HCT116 (cell line): ENCODE data around the gene NEK6. TPM values are rescaled to one million over a fixed set of nuclear protein-coding genes. Genes with fewer than 3 reads are reported as not detected.

Source experiments
- ATAC-seq: fragments of 200-7000 bp; cut with Tn5 transposase; 2 replicates; pipeline ENCODE4 v1.9.1; 2020; ENCODE audit warnings: mild to moderate bottlenecking, moderate library complexity
- BruUV-seq: library from RNA; stranded (reverse); fragments of 400-500 nt; replicated peaks from 2 replicates; lab custom pipeline; 2021; lab: Mats Ljungman, UMichigan
- CTCF ChIA-PET: fragments of 300-600 bp; sonication (Branson Sonifier 250); formaldehyde crosslinking; loops from one replicate; lab custom pipeline; 2021; ENCODE audit warnings: antibody characterized with exemption; lab: Charles Lee
- POLR2A ChIA-PET: fragments of 300-600, 350-600 bp; sonication (Branson Sonifier 250); formaldehyde crosslinking; loops from one replicate; lab custom pipeline; 2021; ENCODE audit warnings: antibody characterized with exemption; lab: Charles Lee
- RAD21 ChIA-PET, 2 experiments: fragments of 300-600 bp; sonication (Branson Sonifier 250); formaldehyde crosslinking; loops; one replicate each; lab custom pipeline; 2023; ENCODE audit warnings: low total read pairs in 2 of 2; ENCODE audit not compliant: uncharacterized antibody in 2 of 2, unreplicated experiment in 2 of 2, low non-redundant PET in 1 of 2; lab: Charles Lee
- DNase-seq: peaks from one replicate; pipeline ENCODE4 v3.0.0-alpha.2; 2010; ENCODE audit warnings: low read depth, low spot score
- H2AFZ ChIP-seq: fragments of 200-600 bp; shearing (Covaris generic), sonication (generic); 2 replicates; pipeline ENCODE4 v1.6.1; 2017; ENCODE audit warnings: low read depth, mixed run types, mixed read lengths, antibody characterized with exemption, low read length; ENCODE audit not compliant: poor library complexity, severe bottlenecking
- H3K27ac ChIP-seq: 2 replicates; pipeline ENCODE4 v1.5.1; 2012; ENCODE audit warnings: low read depth, low read length
- H3K27me3 ChIP-seq: fragments of 200-600 bp; sonication (generic); 2 replicates; pipeline ENCODE4 v1.6.1; 2016; ENCODE audit warnings: mixed run types, low read length, mixed read lengths; ENCODE audit not compliant: insufficient read depth
- H3K36me3 ChIP-seq, 2 experiments: fragments of 200-500 bp in 1 of 2; fragments of 200-600 bp in 1 of 2; sonication (Bioruptor generic) in 1 of 2; sonication (generic) in 1 of 2; 2 replicates each; pipeline versions ENCODE4 v1.5.1 to v1.6.1; 2014 to 2016; ENCODE audit warnings: low read length in 2 of 2, inconsistent platforms in 1 of 2, mixed read lengths in 1 of 2, mixed run types in 1 of 2; ENCODE audit not compliant: insufficient read depth in 2 of 2, control insufficient read depth in 1 of 2
- H3K4me1 ChIP-seq, 2 experiments: fragments of 200-600 bp in 1 of 2; sonication (generic) in 1 of 2; 2 replicates each; pipeline versions ENCODE4 v1.5.1 to v1.6.1; 2012 to 2017; ENCODE audit warnings: low read length in 2 of 2, inconsistent platforms in 1 of 2, mild to moderate bottlenecking in 1 of 2, mixed read lengths in 1 of 2, mixed run types in 1 of 2, moderate library complexity in 1 of 2; ENCODE audit not compliant: insufficient read depth in 2 of 2, control insufficient read depth in 1 of 2
- H3K4me2 ChIP-seq: fragments of 200-600 bp; sonication (generic); 2 replicates; pipeline ENCODE4 v1.6.1; 2017; ENCODE audit warnings: mixed run types, low read length, mixed read lengths
- H3K4me3 ChIP-seq, 2 experiments: fragments of 200-600 bp in 1 of 2; sonication (generic) in 1 of 2; replicated peaks in 1 of 2; 2 replicates each; pipeline ENCODE4 v1.5.1; 2011 to 2016; ENCODE audit warnings: low read length in 2 of 2, control low read depth in 1 of 2, low read depth in 1 of 2, mild to moderate bottlenecking in 1 of 2, mixed read lengths in 1 of 2, mixed run types in 1 of 2
- H3K79me2 ChIP-seq: fragments of 200-600 bp; sonication (generic); 2 replicates; pipeline ENCODE4 v1.6.1; 2017; ENCODE audit warnings: mild to moderate bottlenecking, mixed run types, low read length, moderate library complexity, mixed read lengths; ENCODE audit not compliant: insufficient read depth
- H3K9ac ChIP-seq: fragments of 200-600 bp; sonication (generic); 2 replicates; pipeline ENCODE4 v1.6.1; 2016; ENCODE audit warnings: low read length, mixed read lengths
- H3K9me2 ChIP-seq: fragments of 200-600 bp; sonication (generic), shearing (Covaris generic); 2 replicates; pipeline ENCODE4 v1.6.1; 2017; ENCODE audit warnings: mixed run types, mild to moderate bottlenecking, moderate library complexity; ENCODE audit not compliant: insufficient read depth
- H3K9me3 ChIP-seq, 2 experiments: fragments of 200-500 bp in 1 of 2; fragments of 200-600 bp in 1 of 2; sonication (Bioruptor generic) in 1 of 2; sonication (generic) in 1 of 2; 2 replicates each; pipeline ENCODE4 v1.6.1; 2014 to 2017; ENCODE audit warnings: low read length in 2 of 2, mixed read lengths in 2 of 2, inconsistent platforms in 1 of 2, low read depth in 1 of 2, mild to moderate bottlenecking in 1 of 2, mixed run types in 1 of 2, moderate library complexity in 1 of 2; ENCODE audit not compliant: control insufficient read depth in 1 of 2, insufficient read depth in 1 of 2
- H4K20me1 ChIP-seq: fragments of 200-600 bp; sonication (generic), shearing (Covaris generic); 2 replicates; pipeline ENCODE4 v1.6.1; 2017; ENCODE audit warnings: mixed run types, mild to moderate bottlenecking, moderate library complexity; ENCODE audit not compliant: insufficient read depth
- ATF3 ChIP-seq: IDR thresholded peaks from 2 replicates; pipeline ENCODE4 v1.6.1; 2012
- CBX3 ChIP-seq: IDR thresholded peaks from 2 replicates; pipeline ENCODE4 v1.6.1; 2012; ENCODE audit warnings: low read depth
- CEBPB ChIP-seq: IDR thresholded peaks from 2 replicates; pipeline ENCODE4 v1.6.1; 2012; ENCODE audit warnings: low read depth
- CTCF ChIP-seq, 3 experiments: fragments of 200-600 bp in 1 of 3; sonication (generic) in 1 of 3; IDR thresholded peaks in 2 of 3; conservative IDR thresholded peaks in 1 of 3; 2 replicates each; pipeline ENCODE4 v1.5.1; 2012 to 2017; ENCODE audit warnings: low read depth in 2 of 3, low read length in 2 of 3, antibody characterized with exemption in 1 of 3, borderline replicate concordance in 1 of 3, control low read depth in 1 of 3, mild to moderate bottlenecking in 1 of 3, mixed read lengths in 1 of 3, mixed run types in 1 of 3, moderate library complexity in 1 of 3; ENCODE audit not compliant: insufficient read depth in 1 of 3
- EGR1 ChIP-seq: IDR thresholded peaks from 2 replicates; pipeline ENCODE4 v1.6.1; 2012; ENCODE audit warnings: low read depth
- EZH2phosphoT487 ChIP-seq: fragments of 200-600 bp; IDR thresholded peaks from 2 replicates; pipeline ENCODE4 v1.6.1; 2018; ENCODE audit warnings: antibody characterized with exemption, borderline replicate concordance
- FOSL1 ChIP-seq: IDR thresholded peaks from 2 replicates; pipeline ENCODE4 v1.6.1; 2012; ENCODE audit warnings: low read depth
- RAD21 ChIP-seq: IDR thresholded peaks from 2 replicates; pipeline ENCODE4 v1.6.1; 2012; ENCODE audit warnings: low read depth, mild to moderate bottlenecking
- SIN3A ChIP-seq: IDR thresholded peaks from 2 replicates; pipeline ENCODE4 v1.6.1; 2012; ENCODE audit warnings: low read depth
- SP1 ChIP-seq: IDR thresholded peaks from 2 replicates; pipeline ENCODE4 v1.6.1; 2012; ENCODE audit warnings: low read depth
- TCF7L2 ChIP-seq: IDR thresholded peaks from 2 replicates; pipeline ENCODE4 v1.7.0; 2011; ENCODE audit warnings: borderline replicate concordance, inconsistent platforms; ENCODE audit not compliant: insufficient read depth, insufficient read length; ENCODE audit errors: extremely low read depth
- ZFX ChIP-seq: fragments of 450-650 bp; IDR thresholded peaks from 2 replicates; pipeline ENCODE4 v1.6.1; 2017
- intact Hi-C: fragments of 100-400 bp; cut with micrococcal nuclease; formaldehyde crosslinking; loops from 2 replicates; pipeline ENCODE4 v1.10.0; 2022
- total RNA-seq: library from RNA; stranded (reverse); gene quantifications from one replicate; pipeline ENCODE4 v1.2.1, GENCODE V29; 2021; ENCODE audit not compliant: unreplicated experiment

NEK6 gene
- total RNA-seq, 1 experiment from 2014 or later, result 40.8 TPM

GRCh38 chr9:124337562-124337961 is 79.8 kb downstream of the NEK6 start:
- ATAC-seq (no peak), DNase-seq (no peak)
- TF ChIP-seq RAD21 (no peak), TCF7L2 (no peak), EZH2phosphoT487 (no peak), CEBPB (no peak), FOSL1 (no peak), ZFX (no peak), SP1 (no peak), ATF3 (no peak), SIN3A (no peak), EGR1 (no peak), CBX3 (no peak), CTCF (IDR thresholded peaks at IDR 0.05 in 2 of 3, conservative IDR thresholded peaks at IDR 0.05 in 1 of 3; ENCODE audit: borderline replicate concordance in 1 of 3, insufficient read depth in 1 of 3, low read depth in 2 of 3, low read length in 2 of 3) (no peak)
- no peak overlapping the region for H3K9ac ChIP-seq
- intact Hi-C loops, result no loop called here
- RAD21 ChIA-PET, result no interaction called here
- no peak overlapping the region for H3K27ac ChIP-seq
- H3K79me2 ChIP-seq, result no peaks in the 10 kb centered on the region
- peaks cover 6 to 10% of the 10 kb centered on the region in 2 experiments for H3K4me1 ChIP-seq
- no peak overlapping the region for H2AFZ ChIP-seq
- CTCF ChIA-PET, result no interaction called here
- POLR2A ChIA-PET, result no interaction called here
- H4K20me1 ChIP-seq, result no peaks in the 10 kb centered on the region
- H3K9me2 ChIP-seq, result no peaks in the 10 kb centered on the region
- no peaks in the 10 kb centered on the region for H3K9me3 ChIP-seq
- BruUV-seq, result no TSS peak
- H3K4me2 ChIP-seq, result no peak overlapping the region
- no peaks in the 10 kb centered on the region for H3K27me3 ChIP-seq
- H3K36me3 ChIP-seq, result peaks cover 0 to 7% of the 10 kb centered on the region in 2 experiments; a peak in 1 of 4 replicates
- H3K4me3 ChIP-seq, result no peak overlapping the region
